Middle frontal gyrus (tissue), 1 donor: ENCODE results near the gene CFAP92.

Source experiments
- DNase-seq: peaks from one replicate; pipeline ENCODE4 v3.0.0-alpha.2; 2015; ENCODE audit warnings: low spot score; ENCODE audit errors: extremely low spot score

Gene CFAP92

DNA sequence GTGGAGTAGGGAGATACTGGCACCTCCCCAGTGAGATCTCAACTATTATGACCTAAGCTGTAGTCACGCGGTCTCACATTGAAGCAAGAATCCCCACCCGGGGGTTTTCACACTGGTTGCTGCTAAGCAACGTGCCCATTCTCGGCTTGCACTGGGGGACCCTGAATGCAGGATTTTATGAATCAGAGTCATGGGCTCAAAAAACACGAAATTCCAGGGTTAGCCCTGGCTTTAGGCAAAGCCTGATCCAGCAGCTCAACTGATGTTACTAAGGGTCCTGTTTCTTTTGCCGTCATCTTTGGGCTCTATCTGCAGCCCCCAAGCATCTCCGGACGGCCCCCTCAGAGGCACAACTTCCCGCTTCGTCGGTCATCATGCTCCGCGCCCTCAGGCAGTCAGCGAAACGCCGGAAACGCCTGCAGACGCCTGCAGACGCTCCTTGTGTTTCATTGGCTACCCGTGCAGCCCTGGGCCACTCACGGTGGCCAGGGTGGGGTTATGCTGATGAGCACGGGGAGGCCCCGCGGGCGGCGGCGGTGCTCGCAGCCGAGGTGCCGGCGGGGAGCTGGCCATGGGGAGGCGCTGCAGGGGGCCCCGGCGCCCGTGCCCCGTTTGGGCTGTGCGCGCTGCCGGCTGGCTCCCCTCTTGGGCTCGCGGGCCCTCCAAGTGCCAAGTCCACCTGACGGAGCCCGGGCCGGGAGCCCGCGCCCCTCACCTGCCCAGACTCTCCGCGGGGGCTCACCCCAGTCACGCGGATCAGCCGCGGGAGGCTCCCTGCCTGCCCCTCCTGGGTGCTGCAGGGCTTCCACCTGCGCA is 33.1 kb upstream of the CFAP92 start:
- DNase-seq: peak; percentile 61

DNA sequence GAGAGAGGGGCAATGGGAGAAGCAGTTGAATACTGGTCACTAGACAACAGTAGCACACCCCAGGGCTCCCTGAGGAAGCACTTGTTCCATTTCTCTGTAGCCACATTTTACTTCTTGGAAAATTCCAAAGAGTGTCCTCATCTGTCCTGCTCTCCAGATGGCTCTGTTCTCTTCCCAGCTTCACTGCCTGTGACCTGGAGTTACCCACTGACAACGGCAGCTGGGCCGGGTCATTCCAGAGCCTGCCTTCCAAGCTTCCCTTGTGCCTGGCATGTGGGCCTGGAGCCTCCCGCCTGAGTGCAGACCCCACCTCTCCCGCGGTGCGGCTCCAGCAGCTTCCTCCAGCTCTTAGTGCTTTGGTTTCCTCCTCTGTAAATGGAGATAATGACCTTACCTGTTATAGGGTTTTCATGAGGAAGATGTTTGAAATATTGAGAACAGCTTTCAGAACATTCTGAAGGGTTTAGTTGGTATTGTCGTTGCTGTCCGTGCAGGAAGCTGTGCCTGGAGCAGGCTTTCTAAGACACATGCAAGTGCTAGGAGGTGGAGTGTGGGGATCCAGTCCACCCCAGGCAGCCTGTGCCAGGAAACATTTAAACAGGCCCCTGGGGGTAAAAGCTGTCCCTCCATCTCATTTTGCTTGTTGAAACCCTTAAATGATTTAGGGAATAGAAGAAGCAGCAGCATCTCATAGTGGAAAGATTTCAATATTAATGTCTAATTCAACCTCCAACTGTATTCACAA is 32.0 kb upstream of the CFAP92 start:
- DNase-seq: no peak

DNA sequence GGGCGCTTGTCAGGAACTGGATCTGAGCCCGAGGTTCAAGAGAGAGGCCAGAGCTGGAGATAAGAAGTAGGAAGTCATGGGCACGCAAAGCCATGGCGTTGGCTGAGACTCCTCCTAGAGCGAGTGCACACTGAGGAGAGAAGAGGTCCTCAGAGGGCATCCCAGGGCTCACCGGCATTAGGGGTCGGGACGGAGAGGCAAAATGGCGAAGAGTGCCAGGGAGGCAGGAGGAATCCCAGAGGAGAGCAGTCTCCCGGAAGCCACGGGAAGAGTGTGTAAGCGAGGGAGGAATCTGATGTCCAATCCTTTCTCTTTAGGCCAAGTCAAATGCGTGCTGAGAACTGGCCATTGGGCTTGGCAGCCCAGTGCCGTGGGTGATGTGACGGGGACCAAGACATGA is 31.2 kb upstream of the CFAP92 start:
- DNase-seq: no peak

DNA sequence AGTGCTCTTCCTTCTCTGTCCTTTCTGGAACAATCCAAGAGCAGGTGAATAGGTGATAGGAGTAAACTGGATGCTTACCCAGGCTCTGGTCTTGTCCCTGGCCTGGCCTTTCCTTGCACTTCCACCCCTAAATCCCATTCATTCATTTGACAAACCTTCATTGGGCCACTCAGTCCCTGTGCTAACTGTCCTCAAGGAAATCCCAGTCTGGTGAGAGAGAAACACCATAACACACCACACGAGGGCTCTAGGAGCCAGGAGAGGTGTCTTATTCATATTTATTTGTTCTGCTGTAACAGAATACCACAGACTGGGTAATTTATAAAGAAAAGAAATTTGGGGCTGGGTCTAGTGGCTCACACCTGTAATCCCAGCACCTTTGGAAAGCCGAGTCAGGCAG is 30.0 kb upstream of the CFAP92 start:
- no peak for DNase-seq

DNA sequence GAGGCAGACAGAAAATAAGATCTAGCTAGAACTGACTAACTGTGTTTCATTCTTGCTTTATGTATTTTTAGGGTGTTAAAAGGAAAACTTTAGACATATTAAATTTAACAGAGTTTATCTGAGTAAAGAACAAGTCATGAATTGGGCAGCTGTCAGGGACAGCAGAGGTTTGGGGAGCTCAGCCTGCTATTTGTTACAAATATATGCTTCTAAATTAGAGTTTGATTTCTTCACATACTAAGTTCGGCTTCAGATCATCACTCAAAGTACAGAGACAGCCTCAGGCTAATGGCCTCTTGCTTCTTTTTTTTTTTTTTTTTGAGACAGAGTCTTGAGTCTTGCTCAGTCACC is 29.1 kb upstream of the CFAP92 start:
- DNase-seq: no peak

DNA sequence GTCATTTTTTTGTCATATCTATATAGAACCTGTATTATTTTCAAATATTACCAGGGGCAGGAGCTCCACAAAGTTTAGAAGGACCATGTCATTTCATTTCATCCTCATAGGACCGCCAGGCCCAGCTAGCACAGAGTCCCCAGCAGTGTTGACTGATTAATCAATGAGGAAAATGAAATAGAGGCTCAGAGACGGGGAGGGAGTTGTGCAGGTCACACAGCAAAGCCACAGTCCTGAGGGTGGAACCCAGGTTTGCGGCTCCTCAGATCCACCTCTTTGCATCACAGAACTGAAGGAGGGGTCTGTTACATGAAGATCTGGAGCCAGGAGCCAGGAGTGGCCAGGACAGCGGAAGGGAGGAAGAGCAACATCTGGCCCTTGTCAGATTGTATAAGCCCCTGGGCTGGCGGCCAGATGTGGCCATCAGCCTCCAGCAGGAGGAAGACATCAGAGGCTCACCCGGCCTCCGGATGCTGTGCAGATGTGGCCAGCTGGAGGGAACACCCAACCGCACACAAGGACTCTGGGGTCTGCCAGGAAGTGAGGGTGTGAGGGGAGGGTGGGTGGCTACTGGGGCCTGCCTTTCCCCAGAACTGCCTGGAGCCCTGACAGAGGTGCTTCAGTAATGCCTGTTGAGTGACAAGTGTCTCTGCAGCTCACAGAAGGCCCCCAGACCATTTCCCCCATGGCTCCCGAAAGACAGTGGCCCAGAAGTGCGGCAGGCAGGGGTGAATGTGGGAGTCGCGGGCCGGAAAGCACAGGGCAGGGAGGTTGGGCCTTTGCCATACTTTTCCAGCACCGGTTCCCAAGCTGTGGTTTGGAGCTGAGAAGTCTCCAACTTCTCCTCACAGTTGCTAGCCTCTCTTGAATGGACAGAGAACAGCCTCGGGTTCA is 28.5 kb upstream of the CFAP92 start:
- no peak for DNase-seq

DNA sequence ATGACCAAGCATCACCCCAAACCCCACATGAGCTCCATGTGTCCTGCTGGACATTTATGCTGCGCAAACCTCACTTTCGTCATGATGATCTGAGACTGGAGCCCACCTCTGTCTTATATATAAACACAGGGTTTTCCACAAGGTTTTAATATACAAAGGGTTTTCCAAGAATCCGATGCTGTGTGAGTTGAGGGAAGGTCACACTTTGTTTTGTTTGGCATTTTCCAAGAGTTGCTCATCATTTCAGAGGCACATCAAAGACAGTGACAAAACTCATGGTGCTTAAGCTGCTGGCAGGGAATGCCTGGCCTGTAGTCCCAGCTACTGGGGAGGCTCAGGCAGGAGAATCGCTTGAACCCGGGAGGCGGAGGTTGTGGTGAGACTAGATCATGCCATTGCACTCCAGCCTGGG is 27.3 kb upstream of the CFAP92 start:
- DNase-seq: no peak

DNA sequence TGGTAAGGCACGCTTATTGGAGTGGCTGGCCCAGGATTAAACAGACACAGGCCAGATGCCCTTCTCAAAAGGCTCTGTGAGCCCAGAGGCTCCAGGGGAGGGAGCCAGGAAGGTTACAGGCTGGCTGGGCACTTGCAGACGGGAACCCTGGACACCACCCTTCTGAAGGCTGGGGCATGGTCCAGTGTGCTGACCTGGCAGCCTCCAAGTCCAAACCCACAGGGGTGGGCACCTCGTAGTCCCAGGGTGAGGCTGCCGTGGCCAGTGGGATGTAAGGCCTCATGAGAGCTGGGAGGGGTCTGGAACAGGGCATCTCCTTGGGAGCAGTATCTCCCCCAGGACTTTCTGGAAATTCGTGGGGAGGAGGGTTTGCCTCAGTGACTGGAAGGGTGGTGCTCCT is 26.8 kb upstream of the CFAP92 start:
- no peak for DNase-seq

DNA sequence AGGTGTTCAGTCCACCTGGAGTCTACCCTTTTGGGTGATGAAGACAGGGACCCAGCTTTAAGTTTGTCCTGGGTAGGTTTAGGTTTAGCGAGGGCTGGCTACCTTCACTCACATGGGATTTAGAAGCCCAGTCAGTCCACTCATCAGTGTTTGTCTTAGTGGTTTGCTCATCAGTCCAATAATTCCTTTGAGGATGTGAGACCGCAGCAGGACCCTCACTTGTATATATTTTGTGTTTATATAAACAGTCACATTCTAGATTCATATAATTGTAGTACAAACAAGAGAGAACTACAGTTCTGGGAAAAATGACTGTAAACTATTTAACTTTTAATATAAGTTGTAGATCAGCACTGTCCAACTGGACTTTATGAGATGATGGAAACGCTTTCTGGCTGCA is 25.4 kb upstream of the CFAP92 start:
- no peak for DNase-seq

DNA sequence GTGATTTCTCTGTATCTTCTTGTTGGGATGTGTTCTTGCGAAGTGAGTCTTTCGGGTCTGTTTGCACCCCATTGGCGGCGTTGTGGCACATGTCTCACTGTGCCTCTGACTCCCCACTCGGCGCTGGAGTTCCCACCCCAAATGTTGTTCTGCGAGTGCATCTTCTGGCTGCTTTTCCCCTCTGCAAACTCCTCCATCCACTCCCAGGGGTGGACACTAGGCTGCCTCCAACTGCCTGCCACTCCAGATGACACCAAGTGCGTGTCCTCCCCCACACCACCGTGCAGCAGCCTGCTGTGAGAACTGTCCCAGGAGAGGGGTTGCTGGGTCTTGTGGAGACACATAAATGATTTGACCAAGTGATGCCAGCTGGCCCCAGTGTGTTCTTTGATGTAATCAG is 24.9 kb upstream of the CFAP92 start:
- no peak for DNase-seq

DNA sequence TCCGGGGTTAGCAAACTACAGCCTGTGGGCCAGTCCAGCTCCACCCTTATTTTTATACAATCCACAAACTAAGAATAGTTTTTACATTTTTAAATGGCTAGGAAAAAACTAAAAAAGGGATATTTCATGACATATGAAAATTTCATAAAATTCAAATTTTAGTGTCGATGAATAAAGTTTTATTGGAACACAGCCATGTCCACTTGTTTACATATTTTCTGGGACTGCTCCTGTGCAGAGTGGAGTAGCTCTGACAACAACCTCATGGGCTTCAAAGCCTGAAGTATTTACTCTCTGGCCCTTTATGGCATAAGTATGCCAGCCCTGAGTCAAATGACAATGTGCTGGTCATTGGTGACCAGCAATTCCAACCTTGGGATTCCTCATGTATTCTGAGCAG is 24.4 kb upstream of the CFAP92 start:
- no peak for DNase-seq

DNA sequence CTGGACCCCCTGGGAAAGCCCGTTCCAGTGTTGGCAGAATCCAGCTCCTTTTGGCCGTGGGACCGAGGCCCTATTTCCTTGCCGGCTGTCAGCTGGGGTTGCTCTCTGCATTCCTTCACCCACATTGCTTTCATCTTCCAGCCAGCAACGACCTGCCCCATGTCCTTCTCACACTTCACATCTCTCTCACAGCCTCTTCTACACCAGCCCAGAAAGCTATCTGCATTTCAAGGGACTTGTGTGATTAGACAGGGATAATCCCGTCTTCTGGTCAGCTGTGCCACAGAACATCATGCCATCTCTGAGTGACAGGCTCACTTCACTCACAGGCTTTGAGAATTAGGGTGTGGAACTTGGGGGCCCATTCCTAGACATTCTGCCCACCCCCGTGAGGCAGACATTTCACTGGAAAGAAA is 23.6 kb upstream of the CFAP92 start:
- DNase-seq: no peak

DNA sequence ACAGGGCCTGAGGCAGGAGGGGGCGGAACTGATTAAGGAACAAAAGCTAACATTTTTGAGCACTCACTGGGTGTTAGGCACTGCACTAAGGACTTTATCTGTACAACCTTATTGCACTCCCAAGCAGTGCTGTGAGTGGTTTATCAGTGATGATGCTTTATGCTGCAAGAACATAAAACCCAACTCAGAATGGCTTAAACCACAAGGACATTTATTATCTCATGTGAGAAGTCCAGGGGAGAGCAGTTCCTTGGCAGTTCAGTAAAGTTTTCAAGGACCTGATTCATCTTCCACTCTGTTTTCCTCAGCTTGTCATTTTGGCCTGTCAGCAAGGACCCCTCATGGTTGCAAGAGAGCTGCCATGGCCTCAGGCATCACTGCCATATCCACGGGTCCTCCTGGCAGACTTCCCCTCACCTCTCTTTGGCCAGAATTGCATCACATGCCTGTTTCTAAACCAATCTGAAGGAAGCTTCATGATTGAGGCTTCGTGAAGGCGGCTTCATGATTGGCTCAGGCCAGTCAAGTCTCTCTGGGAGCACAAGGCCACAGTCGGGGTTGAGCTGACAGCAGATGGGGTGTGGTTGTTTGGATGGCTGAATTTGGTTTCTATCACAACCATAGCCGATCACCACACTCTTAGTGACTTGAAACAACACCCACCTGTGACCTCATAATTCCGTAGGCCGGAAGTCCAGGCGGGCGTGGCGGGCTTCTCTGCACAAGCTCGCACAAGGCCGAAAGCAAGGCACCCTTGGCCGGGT is 23.0 kb upstream of the CFAP92 start:
- no peak for DNase-seq

DNA sequence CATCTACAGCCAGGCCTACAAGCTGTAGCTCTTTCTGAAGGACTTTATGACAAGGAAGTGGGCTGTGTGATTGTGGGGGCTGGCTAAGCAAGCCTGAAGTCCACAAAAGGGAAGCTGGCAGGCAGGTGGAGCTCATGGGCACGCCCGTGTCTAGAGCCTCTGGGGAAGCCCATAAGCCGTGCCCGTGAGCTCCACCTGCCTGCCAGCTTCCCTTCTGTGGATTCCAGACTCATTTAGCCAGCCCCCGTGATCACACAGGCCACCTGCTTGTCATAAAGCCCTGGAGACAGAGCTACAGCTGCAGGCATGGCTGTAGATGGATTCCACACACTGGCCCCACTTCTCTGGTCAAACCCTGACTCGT is 22.5 kb upstream of the CFAP92 start:
- DNase-seq: no peak

DNA sequence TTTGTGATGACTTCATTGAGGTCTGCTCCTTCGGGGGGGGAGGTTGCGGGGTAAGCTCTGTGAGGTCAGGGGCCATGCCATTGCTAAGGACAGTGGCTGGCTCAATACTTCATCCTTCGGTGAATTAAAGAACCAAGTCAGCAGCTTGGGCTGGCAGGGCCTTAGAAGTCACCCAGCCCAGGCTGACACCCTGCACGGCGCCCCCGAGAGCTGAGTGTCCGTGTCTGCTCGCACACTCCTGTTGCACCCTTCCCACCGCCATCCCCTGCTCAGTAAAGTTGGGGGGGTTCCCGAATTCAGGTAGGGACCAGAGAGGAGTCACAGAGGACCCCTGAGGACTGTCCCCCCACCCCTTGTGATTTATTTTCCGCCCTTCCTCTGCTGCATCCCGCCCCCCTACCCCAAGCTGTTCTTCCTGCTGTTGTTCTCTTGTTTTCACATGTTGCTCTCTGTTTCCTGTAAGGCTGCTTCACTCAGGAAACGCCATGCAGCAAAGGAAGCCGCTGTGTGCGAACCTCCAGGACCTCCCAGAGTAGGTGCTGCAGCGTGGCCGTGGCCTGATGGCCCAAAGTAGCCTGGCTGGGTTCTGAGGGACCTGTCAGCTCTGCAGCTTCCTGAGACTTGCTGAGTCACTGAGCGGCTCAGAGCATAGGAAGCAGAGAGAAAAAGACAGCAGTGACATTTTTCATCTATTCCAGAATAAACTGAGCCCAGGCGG is 21.7 kb upstream of the CFAP92 start:
- no peak for DNase-seq

DNA sequence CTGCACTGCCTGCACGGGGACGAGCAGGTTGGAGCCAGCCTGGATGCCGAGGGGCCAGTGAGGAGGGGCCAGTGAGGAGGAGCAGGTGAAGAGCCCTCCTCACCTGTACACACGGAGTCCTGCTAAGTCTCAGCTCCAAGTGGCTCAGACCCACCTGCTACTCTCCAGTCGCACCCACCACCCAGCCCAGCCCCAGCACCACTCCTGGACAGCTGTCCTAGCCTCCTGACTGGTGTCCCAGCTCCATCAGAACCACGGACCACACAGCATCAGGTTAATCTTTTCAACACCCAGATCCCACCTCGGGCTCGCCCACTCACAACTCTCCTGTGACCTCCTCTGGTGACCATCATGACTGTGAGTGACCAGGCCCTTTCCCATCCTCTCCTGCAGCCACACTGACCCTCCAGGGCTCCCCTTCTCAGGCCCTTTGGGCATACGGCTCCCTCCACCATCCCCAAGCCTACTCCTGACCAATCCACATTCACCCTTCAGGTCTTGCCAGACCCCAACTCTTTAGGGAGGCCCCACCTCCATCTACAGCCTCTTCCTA is 21.0 kb upstream of the CFAP92 start:
- DNase-seq: no peak

DNA sequence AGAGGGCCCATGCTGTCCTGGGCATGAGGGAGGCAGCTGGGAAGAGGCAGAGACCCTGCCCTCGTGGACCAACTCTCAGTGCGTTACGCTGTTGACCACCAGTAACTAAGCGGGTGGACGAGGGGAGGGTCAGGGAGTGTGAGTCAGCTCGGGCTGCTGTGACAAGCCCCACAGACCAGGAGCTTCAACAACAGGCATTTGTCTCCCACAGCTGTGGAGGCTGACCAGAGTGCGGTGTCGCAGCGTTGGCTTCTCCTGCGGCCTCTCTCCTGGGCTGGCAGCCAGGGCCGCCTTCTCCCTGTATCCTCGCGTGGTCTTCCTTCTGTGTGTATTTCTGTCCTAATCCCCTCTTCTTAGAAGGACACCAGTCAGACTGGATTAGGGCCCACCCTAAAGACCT is 20.3 kb upstream of the CFAP92 start:
- DNase-seq: no peak

DNA sequence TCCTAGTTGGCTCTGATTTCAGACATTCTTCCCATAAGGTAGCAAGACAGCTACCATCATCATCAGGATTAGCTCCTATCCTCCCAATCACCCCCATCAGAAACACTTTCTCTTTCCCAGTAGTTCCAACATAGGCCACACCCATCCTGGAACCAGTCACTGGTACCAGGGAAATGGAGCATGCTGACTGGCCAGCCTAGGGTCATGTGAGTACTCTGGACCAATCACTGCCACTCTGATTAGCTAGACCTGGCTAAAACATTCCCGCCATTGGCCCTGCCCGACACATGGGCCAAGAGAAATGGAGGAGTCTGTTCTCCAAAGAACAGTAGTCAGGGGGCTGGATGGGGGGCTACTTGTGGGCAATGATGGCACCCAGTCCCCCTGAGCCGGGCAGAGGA is 19.6 kb upstream of the CFAP92 start:
- no peak for DNase-seq

DNA sequence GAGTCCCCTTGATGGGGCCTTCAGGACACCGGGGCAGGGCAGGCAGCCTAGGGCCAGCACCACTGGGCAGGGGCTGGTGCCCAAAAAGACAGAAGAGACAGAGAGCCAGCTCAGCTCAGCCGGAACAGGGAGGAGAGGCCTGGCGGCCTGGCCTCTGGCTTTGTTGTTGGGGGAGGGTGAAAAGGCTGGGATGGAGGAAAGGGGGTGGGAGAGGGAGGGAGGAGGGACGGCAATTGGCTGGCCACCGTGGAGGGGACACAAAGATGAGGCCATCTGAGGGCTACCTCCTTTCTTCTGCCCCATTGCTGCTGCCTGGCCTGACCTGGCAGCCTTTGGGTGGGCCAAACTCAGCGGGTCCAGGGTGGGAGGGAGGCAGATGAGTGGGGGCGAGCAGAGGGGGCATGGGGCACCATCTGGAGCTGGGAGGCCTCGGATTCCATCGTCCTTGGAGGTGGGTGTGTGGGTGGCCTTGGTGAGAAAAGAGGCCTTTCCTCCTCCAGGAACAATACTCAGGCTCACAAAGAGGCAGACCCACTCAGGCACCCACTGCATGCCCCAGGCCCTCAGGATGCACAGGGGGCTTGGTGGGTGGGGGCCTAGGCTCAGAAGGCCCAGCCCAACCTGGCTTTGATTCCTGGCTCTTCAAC is 16.6 kb upstream of the CFAP92 start:
- DNase-seq: no peak

DNA sequence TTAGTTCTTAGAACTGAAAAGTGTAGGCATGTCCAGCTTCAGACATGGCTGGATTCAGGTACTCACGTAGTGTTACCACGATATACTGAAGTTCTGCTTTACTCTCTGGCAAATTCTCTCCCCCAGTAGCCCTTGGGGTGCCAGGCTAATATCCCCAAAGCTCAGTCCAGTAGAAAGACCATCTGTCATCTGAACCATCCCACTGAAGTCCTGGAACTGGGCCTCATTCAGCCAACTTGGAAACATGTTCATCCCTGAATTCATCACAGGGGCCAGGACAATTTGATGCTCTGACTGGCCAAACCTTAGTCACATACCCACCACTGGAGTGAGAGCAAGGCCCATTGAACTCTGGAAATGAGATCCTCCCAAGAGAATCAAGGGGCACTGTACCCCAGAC is 15.4 kb upstream of the CFAP92 start:
- DNase-seq: no peak
